COR-L47 (cell line): ENCODE data around the gene N4BP3.

Source experiments
- DNase-seq: peaks from one replicate; lab custom pipeline; 2025; lab: John Stamatoyannopoulos, UW

Gene N4BP3

DNA sequence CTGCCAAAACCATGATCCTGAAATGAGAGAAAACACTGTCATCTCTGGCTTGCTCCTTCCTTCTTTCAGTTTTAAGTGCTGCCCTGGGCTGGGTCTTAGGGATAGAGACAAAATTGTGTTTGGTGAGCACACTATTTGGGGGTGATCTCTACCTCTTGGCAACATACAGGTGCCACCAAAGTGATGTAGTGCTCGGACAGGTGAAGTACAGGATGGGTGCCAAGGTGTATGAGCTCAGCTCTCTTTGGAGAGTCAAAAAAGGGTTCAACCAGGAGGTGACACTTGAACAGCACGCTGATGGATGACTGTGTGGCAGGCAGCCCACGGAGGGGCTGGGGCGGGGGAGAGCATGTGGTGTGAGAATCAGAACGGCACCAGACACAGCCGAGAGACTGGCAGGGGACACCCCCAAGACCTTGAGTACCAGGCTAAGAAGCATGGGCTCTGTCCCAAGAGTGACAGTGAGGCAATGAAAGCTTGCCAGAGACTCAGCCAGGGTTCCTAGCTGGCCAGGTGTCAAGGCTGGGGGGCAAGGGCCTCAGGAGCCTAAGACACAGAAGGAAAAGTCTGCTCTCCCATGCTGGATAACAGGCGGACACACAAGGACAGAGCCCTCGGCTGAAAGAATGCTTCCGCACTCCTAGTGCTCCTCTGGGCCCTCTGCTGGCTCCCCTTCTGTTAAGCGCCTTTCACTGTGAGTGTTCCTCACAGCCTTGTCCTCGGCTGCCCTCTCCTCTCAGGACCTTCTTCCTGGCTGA, 37.8 kb downstream of the N4BP3 start:
- DNase-seq = no peak

DNA sequence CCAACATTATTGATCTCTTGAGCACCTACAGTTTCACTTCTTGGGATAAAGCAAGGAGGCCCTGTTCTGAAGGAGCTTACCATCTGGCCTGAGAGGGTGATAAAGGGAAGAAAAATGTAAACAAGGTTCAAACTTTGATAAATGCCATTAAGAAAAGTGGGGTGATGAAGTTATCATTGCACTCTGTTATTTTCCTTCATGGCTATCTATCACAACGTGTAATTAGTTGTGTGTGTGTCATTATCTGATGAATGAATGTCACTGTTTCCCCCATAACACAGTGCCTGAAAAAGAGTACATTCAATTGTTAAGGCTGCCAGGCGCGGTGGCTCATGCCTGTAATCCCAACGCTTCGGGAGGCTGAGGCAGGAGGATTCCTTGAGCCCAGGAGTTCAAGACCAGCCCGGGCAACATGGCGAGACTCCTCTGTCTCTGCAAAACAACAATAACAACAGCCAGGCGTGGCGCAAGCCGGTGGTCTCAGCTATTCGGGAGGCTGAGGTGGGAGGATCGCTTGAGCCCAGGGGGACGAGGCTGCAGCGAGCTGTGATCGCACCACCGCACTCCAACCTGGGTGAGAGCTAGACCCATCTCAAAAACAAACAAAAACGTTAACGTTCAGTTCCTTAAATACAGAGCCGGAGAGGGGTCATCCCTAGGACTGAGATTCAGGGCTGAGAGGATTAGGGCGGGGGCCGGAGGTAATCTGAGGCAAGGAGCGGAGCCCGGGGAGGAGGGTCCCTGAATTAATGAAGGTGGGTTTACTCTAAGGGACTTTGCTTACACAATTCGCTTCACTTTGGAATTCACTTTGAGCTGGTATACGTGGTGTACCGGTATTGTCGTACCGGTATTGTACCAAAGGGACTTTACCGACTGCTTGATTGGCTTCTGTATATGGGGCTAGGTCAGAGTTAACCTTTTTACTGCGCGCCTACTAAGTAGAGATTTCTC, 39.4 kb downstream of the N4BP3 start:
- no peak for DNase-seq

DNA sequence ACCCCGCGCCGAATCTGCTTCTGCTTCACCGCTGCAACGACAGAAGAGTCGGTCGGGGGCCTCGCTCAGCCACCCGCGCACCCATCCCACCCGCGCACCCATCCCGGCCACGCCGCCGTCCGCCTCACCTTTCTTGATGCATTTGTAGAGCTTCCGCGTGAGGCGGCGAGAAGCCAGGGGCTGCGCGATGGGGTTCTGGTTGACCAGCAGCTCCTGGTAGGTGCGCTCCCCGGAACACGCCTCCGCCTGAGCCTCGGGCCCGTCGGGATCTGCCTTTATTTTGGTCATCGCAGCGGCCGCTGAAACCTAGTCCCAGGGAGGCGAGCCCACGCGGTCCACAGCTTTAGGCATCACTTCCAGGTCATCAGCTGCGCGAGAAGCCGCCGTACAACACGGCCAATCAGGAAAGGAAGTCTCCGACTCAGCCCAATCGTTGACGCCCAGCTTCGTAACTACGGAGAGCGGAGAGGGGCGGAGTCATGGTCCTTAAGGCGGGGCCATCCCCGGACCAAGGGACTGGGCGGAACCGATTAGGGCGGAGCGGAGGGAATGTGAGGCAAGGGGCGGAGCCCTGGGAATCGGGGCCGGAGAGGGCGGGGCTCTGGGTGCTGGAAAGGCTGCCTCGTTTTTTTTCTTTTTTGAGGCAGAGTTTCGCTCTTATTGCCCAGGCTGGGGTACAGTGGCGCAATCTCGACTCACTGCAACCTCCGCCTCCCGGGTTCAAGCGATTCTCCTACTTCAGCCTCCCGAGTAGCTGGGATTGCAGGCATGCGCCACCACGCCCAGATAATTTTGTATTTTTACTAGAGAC, 40.4 kb downstream of the N4BP3 start, which contains the start of gene NHP2:
Gene NHP2 (minus strand): TSS at position 356 of the 811 bp plus-strand sequence. CDS start 68 bp downstream, at position 288.
- peak; percentile 98 for DNase-seq

DNA sequence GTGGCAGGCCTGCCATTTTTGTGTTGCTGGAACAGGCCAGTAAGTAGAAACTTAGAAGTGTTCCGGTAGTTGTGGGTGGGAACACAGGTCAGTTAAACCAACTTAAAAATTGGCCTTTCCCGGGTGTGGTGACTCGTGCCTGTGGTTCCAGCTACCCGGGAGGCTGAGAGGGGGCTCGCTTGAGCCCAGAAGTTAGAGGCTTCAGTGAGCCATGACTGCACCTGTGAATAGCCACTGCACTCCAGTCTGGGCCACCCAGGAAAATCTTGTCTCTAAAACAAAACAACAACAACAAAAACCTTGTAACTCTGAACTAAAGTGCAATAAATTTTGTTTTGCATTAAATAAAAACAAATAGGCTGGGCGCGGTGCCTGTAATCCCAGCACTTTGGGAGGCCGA, 41.7 kb downstream of the N4BP3 start:
- DNase-seq = no peak

DNA sequence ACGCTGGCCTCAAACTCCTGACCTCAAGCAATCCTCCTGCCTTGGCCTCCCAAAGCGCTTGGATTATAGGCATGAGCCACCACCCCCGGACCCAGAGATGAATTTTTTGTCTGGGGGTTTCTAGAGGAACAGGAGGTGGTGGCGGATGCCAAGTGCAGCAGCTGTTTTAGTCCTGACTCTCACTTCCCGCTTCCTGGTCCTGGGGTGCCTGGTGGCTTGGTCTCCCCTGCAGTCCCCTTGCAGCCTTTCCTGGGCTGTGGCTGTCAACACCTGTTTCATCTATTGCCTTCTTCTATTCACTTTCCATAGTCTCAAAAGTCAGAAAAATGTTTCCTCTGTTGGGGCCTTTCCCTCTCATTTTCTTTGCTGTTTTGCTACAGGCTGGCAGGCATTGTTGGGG, 46.8 kb downstream of the N4BP3 start:
- DNase-seq = no peak

DNA sequence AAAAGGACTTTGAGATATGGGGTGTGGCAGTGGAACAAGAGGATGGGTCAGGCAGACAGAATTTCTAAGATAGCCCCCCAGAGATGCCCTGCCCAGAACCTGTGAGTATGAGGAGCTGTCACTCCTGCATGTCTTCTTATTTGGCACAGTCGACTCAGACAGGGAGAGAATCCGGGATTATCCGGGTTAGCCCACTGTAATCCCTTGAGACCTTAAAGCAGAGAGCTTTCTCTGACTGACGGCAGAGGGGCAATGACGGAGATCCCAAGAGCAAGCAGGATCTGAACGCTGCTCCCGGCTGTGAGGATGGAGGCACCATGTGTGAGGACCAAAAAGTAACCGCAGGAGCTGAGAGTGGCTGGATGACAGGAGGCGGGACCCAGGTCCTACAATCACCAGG, 49.1 kb downstream of the N4BP3 start:
- no peak for DNase-seq

DNA sequence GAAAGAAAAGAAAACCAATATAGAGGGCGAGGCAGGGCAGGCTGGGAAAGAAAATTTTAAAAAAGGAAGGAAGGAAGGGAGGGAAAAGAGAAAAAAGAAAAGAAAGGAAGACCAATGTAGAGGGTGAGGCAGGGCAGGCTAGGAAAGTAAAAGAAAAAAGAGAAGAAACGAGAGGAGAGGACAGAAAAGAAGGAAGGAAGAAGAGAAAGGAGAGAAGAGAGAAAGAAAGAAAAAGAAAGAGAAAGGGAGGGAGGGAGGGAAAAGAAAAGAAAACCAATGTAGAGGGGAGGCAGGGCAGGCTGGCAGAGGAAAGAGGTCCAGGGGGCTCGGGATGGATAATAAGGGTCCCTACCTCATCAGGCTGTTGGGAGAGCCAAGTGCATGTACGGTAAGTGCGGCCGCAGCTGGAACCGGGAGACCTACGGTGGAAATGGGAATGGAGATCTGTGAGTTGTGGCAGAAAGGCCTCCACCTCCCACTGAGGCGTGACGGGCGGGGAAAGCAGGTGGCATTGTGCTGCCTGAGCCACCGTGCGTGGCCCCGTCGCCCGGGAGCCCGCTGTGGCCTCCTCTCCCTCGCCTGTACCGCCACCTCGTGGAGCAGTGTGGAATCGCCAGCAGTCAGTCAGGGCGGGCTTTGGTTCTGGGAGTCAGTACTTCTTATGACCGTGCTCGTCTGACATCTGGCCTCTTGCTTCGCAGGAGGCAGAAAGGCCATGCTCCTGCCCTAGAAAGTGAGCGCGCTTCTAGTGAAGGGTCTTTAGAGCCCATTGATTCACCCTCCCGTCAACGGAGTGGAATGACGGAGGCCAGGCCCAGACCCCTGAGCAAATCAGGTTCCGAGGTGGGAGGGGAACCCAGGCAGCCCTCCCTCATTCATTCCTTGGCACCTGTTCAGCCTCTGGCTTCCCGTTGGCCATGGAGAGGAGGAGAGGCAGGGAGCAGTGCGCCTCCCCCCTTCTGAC, 50.7 kb downstream of the N4BP3 start:
- peak; percentile 89 for DNase-seq

DNA sequence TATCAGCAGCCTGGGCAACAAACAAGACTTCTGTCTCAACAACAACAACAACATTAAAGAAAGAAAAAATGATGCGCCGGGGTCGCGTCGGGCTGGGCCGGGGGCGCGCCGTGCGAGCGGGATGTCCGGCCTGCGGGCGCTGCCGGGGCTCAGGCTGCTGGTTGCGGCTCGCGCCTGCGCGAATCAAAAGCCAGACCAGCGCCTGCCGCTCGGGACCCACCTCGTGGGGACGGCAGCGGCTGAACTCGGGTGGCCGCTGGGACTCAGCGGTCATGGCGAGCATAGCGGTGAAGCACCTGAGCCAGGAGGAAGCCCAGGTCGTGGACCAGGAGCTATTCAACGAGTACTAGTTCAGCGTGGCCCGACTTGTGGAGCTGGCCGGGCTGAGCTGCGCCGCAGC, 52.2 kb downstream of the N4BP3 start:
- DNase-seq = no peak

DNA sequence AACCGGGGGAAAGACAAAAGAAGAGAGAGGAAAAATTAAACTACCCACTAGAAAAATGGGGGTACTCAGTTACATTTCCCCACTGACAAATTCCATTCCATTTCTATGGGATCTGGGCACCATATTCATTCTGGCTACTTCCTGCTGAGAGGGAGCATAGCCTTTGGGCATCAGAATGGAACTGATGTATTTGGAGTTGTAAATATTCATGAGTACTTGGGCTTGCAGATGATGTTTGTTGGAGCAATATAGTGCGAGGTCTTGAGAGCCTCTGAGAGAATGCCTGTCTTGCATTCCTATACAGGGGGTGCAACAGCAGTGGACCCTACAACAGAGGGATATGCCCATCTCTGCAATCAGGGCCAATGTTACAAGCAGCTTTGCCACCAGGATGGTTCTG, 57.1 kb downstream of the N4BP3 start:
- no peak for DNase-seq

DNA sequence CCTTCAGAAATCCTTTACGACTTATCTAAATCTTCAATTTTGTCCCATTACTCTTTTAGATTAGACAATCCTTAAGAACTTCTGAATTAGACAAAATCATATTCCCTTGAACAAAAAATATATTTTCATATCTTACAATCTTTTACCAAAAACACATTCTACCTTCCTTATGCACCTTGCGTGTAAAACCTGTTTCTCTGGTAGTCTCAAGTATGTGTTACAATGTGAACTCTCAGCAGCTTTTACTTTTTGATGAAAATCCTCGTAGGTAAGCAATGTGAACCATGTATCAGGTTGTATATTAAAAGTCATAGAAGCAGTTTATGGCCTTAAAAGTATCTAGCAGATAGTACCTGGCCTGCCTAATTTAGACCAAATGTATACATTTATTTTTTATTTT, 61.1 kb downstream of the N4BP3 start:
- DNase-seq = no peak
